ENCODE measurements around the gene DKK1. TPM values are rescaled to one million over a fixed set of nuclear protein-coding genes. Genes with fewer than 3 reads are reported as not detected.
A peak's percentile ranks its signal among the peaks of the same experiment; 100 is the strongest.

Gene DKK1
- total RNA-seq, 1 donor from 2014 or later, result 13.7 TPM

DNA sequence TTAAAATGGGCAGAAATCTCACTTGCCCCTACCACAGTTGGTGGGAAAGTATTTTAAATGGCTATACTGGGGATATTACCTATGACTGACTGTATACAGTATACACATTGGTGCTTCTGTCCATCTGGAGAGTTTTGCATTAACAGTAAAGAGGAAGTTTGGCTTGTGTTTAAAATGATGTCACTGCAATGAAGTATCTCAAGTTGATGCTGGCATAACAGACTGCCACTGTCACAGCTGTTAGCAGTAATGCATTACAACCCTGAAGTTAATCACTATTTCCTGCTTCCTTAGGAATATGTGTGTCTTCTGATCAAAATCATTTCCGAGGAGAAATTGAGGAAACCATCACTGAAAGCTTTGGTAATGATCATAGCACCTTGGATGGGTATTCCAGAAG lies 1.9 kb downstream of the DKK1 start:
- H3K79me2 ChIP-seq (ENCODE audit: insufficient read depth, low read length), result peaks cover 25% of the 10 kb centered on the region
- no peak overlapping the region for H2AFZ ChIP-seq (ENCODE audit: low read depth, low read length)
- no peak overlapping the region for H3K27ac Mint-ChIP-seq (ENCODE audit: unreplicated experiment)
- H3K4me1 Mint-ChIP-seq (ENCODE audit: low read depth, unreplicated experiment), result peaks cover 43% of the 10 kb centered on the region
- H3K4me2 ChIP-seq (ENCODE audit: low read length), result peak overlapping the region; percentile 93
- no peaks in the 10 kb centered on the region for H3K36me3 Mint-ChIP-seq (ENCODE audit: low read depth, unreplicated experiment)
- H3K4me3 Mint-ChIP-seq (ENCODE audit: unreplicated experiment), result no peak overlapping the region
- peaks cover 17% of the 10 kb centered on the region for H3K27me3 Mint-ChIP-seq (ENCODE audit: low read depth, unreplicated experiment)
- H3K9me3 ChIP-seq (ENCODE audit: insufficient read depth, low read depth, low read length), result no peaks in the 10 kb centered on the region
- peak overlapping the region; percentile 93 for H3K27ac ChIP-seq (ENCODE audit: low read depth, low read length)
- peaks cover 3% of the 10 kb centered on the region for H3K36me3 ChIP-seq (ENCODE audit: insufficient read depth, low read length)
- no peak for TF ChIP-seq EZH2 (IDR thresholded peaks at IDR 0.05; ENCODE audit: insufficient read depth, low read length)
- TF ChIP-seq, protein P1, sequence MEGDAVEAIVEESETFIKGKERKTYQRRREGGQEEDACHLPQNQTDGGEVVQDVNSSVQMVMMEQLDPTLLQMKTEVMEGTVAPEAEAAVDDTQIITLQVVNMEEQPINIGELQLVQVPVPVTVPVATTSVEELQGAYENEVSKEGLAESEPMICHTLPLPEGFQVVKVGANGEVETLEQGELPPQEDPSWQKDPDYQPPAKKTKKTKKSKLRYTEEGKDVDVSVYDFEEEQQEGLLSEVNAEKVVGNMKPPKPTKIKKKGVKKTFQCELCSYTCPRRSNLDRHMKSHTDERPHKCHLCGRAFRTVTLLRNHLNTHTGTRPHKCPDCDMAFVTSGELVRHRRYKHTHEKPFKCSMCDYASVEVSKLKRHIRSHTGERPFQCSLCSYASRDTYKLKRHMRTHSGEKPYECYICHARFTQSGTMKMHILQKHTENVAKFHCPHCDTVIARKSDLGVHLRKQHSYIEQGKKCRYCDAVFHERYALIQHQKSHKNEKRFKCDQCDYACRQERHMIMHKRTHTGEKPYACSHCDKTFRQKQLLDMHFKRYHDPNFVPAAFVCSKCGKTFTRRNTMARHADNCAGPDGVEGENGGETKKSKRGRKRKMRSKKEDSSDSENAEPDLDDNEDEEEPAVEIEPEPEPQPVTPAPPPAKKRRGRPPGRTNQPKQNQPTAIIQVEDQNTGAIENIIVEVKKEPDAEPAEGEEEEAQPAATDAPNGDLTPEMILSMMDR (IDR thresholded peaks at IDR 0.05; ENCODE audit: insufficient read depth, low read depth, low read length), result no peak
- H3K9me3 Mint-ChIP-seq (ENCODE audit: unreplicated experiment), result no peaks in the 10 kb centered on the region
- FAIRE-seq (peak; percentile 17), DNase-seq (ENCODE audit: low read depth) (peak; percentile 12)
- H4K20me1 ChIP-seq (ENCODE audit: insufficient read depth, low read length), result no peaks in the 10 kb centered on the region
- peak overlapping the region; percentile 89 for H3K4me3 ChIP-seq (ENCODE audit: insufficient read depth, low read depth, low read length)
- H3K4me1 ChIP-seq (ENCODE audit: insufficient read depth, low read length), result peaks cover 39% of the 10 kb centered on the region
- no peaks in the 10 kb centered on the region for H3K27me3 ChIP-seq (ENCODE audit: insufficient read depth, low read length)
- peak overlapping the region; percentile 89 for H3K9ac ChIP-seq (ENCODE audit: low read length)

DNA sequence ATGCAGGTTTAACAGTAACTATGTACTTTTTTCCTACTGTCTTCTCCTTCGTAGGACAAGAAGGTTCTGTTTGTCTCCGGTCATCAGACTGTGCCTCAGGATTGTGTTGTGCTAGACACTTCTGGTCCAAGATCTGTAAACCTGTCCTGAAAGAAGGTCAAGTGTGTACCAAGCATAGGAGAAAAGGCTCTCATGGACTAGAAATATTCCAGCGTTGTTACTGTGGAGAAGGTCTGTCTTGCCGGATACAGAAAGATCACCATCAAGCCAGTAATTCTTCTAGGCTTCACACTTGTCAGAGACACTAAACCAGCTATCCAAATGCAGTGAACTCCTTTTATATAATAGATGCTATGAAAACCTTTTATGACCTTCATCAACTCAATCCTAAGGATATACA lies 2.4 kb downstream of the DKK1 start:
- Histone ChIP-seq H3K4me3 (ENCODE audit: insufficient read depth, low read depth, low read length) (peak overlapping the region; percentile 89), H3K27me3 (ENCODE audit: insufficient read depth, low read length) (no peaks in the 10 kb centered on the region), H3K79me2 (ENCODE audit: insufficient read depth, low read length) (peaks cover 25% of the 10 kb centered on the region), H3K4me2 (ENCODE audit: low read length) (peak overlapping the region; percentile 93), H3K27ac (ENCODE audit: low read depth, low read length) (peak overlapping the region; percentile 93), H3K9ac (ENCODE audit: low read length) (peak overlapping the region; percentile 89), H3K36me3 (ENCODE audit: insufficient read depth, low read length) (peaks cover 3% of the 10 kb centered on the region), H2AFZ (ENCODE audit: low read depth, low read length) (no peak overlapping the region), H4K20me1 (ENCODE audit: insufficient read depth, low read length) (no peaks in the 10 kb centered on the region), H3K9me3 (ENCODE audit: insufficient read depth, low read depth, low read length) (no peaks in the 10 kb centered on the region), H3K4me1 (ENCODE audit: insufficient read depth, low read length) (peaks cover 39% of the 10 kb centered on the region)
- FAIRE-seq (peak; percentile 65), DNase-seq (ENCODE audit: low read depth) (no peak)
- peaks cover 43% of the 10 kb centered on the region for H3K4me1 Mint-ChIP-seq (ENCODE audit: low read depth, unreplicated experiment)
- peaks cover 13% of the 10 kb centered on the region for H3K27me3 Mint-ChIP-seq (ENCODE audit: low read depth, unreplicated experiment)
- no peak overlapping the region for H3K4me3 Mint-ChIP-seq (ENCODE audit: unreplicated experiment)
- H3K9me3 Mint-ChIP-seq (ENCODE audit: unreplicated experiment), result no peaks in the 10 kb centered on the region
- TF ChIP-seq, protein P1 (IDR thresholded peaks at IDR 0.05; ENCODE audit: insufficient read depth, low read depth, low read length), result no peak
- no peak for TF ChIP-seq EZH2 (IDR thresholded peaks at IDR 0.05; ENCODE audit: insufficient read depth, low read length)
- no peaks in the 10 kb centered on the region for H3K36me3 Mint-ChIP-seq (ENCODE audit: low read depth, unreplicated experiment)
- no peak overlapping the region for H3K27ac Mint-ChIP-seq (ENCODE audit: unreplicated experiment)

DNA sequence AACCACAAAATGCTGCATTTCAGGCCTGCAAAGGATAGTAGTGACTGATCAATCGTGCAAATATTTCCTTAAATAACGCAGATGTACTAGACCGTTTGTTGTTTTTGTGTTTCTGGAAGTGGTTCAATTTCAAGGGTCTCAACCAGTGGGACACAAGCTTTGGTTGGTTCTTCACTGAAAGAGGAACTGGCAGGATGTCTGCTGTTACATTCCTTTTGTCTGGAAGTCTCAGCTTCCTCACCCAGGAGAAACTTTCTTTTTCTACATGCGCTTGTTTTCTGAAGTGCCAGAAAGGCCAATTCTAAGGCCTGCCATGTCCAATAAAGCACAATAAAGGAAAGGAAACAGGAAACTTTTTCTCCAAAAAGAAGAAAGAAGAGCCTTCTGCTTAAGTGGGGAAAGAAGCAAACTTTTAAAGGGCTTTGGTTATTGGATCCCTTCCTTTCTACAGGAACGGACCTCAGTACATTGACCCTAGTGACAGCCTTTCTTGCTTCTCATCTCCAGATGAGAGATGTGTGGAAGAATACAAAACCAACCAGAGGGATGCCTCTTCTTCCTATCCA lies 4.1 kb downstream of the DKK1 start:
- FAIRE-seq, result peak; percentile 87

More for the DNA sequence above, 4.1 kb downstream of the DKK1 start:
- Histone ChIP-seq H3K9me3 (ENCODE audit: insufficient read depth, low read depth, low read length) (no peaks in the 10 kb centered on the region), H3K4me3 (ENCODE audit: insufficient read depth, low read depth, low read length) (peak overlapping the region; percentile 20), H3K9ac (ENCODE audit: low read length) (peak overlapping the region; percentile 74), H3K36me3 (ENCODE audit: insufficient read depth, low read length) (peaks cover 3% of the 10 kb centered on the region), H3K79me2 (ENCODE audit: insufficient read depth, low read length) (peaks cover 25% of the 10 kb centered on the region), H3K27me3 (ENCODE audit: insufficient read depth, low read length) (no peaks in the 10 kb centered on the region), H2AFZ (ENCODE audit: low read depth, low read length) (peak overlapping the region; percentile 6), H3K27ac (ENCODE audit: low read depth, low read length) (peak overlapping the region; percentile 93), H4K20me1 (ENCODE audit: insufficient read depth, low read length) (no peaks in the 10 kb centered on the region), H3K4me1 (ENCODE audit: insufficient read depth, low read length) (peaks cover 36% of the 10 kb centered on the region), H3K4me2 (ENCODE audit: low read length) (peak overlapping the region; percentile 93)
- Mint-ChIP-seq H3K9me3 (ENCODE audit: unreplicated experiment) (peaks cover 2% of the 10 kb centered on the region), H3K4me3 (ENCODE audit: unreplicated experiment) (no peak overlapping the region), H3K36me3 (ENCODE audit: low read depth, unreplicated experiment) (no peaks in the 10 kb centered on the region), H3K27me3 (ENCODE audit: low read depth, unreplicated experiment) (peaks cover 6% of the 10 kb centered on the region), H3K4me1 (ENCODE audit: low read depth, unreplicated experiment) (peaks cover 43% of the 10 kb centered on the region), H3K27ac (ENCODE audit: unreplicated experiment) (peak overlapping the region; percentile 97)
- DNase-seq (ENCODE audit: low read depth), result peak; percentile 84
- TF ChIP-seq, protein P1 (IDR thresholded peaks at IDR 0.05; ENCODE audit: insufficient read depth, low read depth, low read length), result no peak
- no peak for TF ChIP-seq EZH2 (IDR thresholded peaks at IDR 0.05; ENCODE audit: insufficient read depth, low read length)

Measured in astrocyte (in vitro differentiated cells and primary cell).